GM18511 (cell line): Measurements from ENCODE around the gene MYRIP.
"Not testable (repeated sequence)": the region's sequence is repeated elsewhere in the genome, so short reads cannot be mapped to it uniquely, and the experiment has no call there.

ENCODE experiments used
- ATAC-seq: cut with Tn5 transposase; IDR thresholded peaks from one replicate; pipeline ENCODE4 v1.9.1; 2021; ENCODE audit warnings: mild to moderate bottlenecking, moderate library complexity; ENCODE audit not compliant: unreplicated experiment

The MYRIP gene

GRCh38 chr3:40116478-40117177 lies 307.2 kb downstream of the MYRIP start:
- no peak for ATAC-seq

DNA sequence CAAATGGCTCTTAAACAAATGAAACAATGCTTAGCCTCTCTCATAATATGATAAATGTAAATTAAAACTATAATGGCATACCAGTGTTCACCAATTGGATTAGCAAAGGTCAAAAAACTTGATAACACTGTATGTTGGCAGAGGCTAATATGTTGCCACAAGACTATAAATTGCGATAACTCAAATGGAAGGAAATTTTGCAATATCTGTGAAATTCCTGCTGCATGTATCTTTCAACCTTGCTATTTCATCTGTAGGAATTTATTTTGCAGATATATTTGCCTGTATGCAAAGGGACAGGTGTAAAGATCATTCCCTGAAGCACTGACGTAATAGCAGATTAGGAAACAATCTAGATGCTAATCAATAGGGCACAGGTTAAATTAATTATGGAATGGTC lies 308.7 kb downstream of the MYRIP start:
- no peak for ATAC-seq

- ATAC-seq: no peak
Measured at GRCh38 chr3:40120067-40120692, 310.8 kb downstream of the MYRIP start.

- ATAC-seq: no peak
Measured at GRCh38 chr3:40120806-40121205, 311.4 kb downstream of the MYRIP start.

GRCh38 chr3:40124918-40125317 lies 315.5 kb downstream of the MYRIP start:
- no peak for ATAC-seq

- no peak for ATAC-seq
Measured at GRCh38 chr3:40128166-40128565, 318.8 kb downstream of the MYRIP start.

DNA sequence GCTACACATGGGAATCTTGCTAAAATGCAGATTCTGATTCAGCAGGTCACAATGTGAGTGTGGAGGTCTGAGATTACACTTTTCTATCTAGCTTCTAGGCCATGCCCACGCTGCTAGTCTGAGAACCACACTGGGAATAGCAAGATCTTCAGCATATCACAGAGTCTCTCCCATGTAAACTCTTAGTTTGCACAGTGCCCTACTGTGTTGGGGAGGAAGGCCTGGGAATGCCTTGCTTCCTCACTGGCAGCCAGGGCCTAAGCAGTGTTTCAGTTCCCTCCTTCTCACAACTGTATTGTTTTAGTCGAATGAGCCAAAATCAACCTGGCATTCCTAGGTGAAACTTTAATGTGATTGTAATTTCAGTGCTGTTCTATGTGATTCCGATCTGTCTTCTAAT lies 320.1 kb downstream of the MYRIP start:
- no peak for ATAC-seq

DNA sequence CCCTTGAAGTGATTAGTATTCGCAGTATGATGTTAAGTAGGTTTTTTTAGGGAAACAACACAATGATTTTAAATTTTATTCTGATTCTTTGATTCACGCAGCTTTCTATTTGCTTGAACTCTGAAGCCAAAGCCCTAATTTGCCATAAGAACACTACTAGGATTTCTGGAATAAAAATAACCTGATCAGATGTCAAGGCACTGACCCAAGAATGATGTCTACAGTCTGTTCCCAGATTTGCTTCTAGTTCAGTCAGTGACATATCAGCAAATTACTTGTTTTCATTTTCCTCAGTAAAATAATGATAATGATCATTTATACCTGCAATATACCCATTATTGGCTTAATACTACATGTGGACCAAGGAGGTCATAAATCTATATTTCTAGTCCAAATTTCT lies 320.6 kb downstream of the MYRIP start:
- no peak for ATAC-seq

- ATAC-seq: no peak
Measured at GRCh38 chr3:40130721-40131120, 321.3 kb downstream of the MYRIP start.

- not testable (repeated sequence) for ATAC-seq
Measured at GRCh38 chr3:40133886-40134575, 324.6 kb downstream of the MYRIP start.

GRCh38 chr3:40137591-40138295 lies 328.3 kb downstream of the MYRIP start:
- ATAC-seq: no peak

- no peak for ATAC-seq
Measured at GRCh38 chr3:40143283-40144090, 334.1 kb downstream of the MYRIP start.

DNA sequence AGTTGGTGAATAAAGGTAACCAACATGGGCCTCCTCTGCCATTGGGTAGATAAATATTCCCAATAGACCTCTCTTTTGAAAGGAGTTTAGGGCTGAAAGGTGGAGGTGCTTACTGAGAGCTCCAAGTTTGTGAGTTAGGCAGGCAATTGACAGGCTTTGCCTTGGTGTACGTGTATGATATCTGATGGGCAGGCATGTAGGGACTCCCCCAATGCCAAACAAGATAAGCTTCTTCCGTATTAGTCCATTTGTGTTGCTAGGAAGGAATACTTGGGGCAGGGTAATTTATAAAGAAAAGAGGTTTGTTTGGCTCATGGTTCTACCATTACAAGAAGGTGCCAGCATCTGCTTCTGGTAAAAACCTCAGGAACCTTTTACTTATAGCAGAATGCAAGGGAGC lies 339.4 kb downstream of the MYRIP start:
- no peak for ATAC-seq

DNA sequence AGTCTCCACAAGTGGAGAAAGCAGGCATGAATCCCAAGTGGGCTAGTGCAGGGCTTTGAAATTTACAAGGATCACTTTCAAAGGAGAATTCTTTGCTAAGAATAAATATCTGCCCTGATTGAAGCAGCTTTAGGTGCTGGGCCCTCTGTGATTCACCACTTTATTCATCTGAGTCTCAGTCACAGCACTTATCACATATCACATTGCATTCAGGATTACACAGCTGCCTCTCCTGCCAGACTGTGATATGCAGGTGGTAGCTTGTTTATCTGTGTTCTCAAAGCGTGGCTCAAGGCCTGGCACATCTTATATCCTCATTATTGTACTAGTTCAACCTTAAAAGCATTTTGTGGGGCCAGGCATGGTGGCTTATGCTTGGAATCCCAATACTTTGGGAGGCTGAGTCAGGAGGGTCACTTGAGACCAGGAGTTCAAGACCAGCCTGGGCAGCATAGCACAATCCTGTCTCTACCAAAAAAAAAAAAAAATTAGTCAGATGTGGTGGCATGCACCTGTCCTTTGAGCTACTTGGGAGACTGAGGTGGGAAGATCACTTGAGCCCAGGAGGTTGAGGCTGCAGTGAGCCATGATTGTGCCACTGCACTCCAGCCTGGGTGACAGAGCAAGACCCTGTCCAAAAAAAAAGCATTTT lies 343.2 kb downstream of the MYRIP start:
- ATAC-seq: no peak

GRCh38 chr3:40160933-40161332 lies 351.5 kb downstream of the MYRIP start:
- no peak for ATAC-seq

GRCh38 chr3:40162616-40163015 lies 353.2 kb downstream of the MYRIP start:
- ATAC-seq: no peak

DNA sequence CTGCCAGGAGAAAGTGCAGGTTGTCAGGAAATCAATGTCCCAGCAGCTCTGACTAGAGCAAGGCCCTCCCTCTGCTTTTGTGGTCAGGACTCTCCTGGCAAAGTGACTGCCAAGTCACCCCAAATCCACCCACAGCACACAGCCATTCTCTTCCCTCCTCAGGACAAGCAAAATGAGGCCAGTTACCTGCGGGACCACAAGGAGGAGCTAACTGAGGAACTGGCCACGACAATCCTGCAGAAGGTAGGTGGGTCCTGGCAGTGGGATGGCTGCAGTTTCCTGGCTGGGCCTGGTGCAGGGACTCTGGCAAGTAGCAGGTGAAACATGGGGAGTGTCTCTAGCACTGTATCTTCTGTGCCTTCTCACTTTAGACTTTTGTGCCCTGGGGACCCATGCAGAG lies 357.6 kb downstream of the MYRIP start:
- no peak for ATAC-seq

DNA sequence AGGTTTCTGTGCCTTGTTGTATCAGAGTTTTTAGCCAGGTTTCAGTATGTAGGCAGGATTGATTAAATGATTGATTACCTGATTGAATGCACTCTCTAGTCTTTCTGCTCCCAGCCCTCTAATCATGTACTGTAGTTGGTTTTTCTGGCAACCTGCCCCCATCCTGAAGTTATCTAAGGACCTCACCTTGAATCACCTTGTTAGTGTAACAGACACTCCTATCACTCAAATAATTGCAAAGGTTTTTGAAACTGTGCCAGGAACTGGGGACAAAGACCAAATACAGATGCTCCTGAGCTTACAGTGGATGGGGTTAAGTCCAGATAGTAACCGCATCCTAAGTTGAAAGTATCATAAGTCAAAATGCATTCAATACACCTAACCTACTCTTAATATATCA lies 358.5 kb downstream of the MYRIP start:
- ATAC-seq: no peak

GRCh38 chr3:40169983-40170382 lies 360.6 kb downstream of the MYRIP start:
- ATAC-seq: peak; percentile 61

- ATAC-seq: peak; percentile 97
Measured at GRCh38 chr3:40170395-40170794, 361.0 kb downstream of the MYRIP start.
